ENCODE measurements around the gene DCDC1.

The DCDC1 gene

GRCh38 chr11:30852645-30853044 is 516.9 kb downstream of the DCDC1 start:
- no peak for DNase-seq (ENCODE audit: low read depth)

DNA sequence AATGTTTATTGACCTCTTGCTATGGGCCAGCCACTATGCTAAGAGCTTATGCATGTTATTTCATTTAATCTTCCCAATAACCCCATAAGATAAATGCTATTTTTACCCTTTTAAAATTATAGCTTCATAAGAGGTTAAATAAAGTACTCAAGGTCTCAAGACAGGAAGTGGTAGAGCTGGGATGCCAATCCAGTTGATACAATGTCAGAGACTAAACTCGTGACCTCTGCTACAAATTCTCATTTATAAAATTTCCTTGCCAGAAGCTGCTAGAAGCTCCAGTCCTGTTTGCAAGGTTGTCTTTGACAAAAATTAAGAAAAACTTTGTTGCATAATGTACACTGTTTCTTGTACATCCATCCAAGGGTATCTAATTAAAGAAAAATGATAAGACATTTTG is 517.4 kb downstream of the DCDC1 start:
- no peak for DNase-seq (ENCODE audit: low read depth)

GRCh38 chr11:30837252-30837651 is 532.3 kb downstream of the DCDC1 start:
- DNase-seq (ENCODE audit: low read depth), result no peak

DNA sequence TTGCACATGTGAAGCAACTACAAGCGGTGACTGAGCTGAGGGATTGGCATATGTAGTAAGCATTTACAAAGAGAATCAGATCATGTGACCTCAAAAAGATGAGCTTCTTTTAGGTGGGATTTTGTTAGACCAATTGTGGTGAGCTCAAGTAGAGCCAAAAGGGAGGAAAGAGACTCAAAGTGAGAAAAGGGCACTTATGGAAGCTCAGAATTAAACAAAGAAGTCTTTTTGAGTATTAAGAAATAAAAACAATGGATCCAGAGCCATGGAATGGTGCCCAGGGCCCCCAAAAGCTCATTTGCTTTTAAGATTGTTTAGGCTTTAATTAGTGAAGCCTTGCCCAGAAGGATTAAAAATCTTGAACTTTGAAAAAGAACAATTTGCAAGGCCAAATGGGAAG is 536.7 kb downstream of the DCDC1 start:
- DNase-seq (ENCODE audit: low read depth), result no peak

DNA sequence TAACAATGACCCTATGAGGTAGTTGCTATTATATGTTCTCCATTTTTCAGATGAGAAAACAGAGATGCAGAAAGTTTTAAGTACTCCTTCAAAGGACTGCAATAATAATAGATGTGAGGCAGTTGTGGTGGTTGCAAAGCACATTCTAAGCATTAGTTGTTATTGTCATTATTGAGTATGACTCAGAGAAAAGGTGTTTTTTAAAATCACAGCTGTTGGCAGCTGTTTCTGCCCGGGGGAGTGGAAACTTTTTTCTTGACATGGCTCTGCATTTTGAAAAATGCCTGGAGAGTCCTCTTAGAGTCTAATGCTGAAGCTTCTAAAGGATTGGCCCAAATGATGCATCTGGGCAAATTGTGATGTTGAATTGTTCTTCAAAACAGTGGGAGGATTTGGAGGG is 538.9 kb downstream of the DCDC1 start:
- DNase-seq (ENCODE audit: low read depth), result no peak

DNA sequence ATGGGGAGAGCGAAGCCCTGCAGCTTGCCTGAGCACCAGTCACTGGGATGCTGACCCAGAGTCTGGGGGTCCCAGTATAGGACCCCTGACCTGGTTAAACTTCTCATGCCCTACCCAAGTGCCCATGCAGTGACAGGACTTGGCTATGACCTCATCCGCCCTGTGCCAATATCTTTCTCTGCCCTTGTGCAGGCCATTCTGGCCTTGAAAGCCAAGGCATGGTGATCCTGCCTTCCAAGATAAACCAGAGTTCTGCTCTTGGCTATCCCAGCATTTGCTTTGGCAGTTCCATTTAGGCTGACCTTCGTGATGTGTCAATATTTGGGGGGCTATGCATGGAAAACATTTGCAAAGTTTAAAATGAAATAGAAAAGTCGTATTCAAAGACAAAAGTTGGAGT is 542.6 kb downstream of the DCDC1 start:
- no peak for DNase-seq (ENCODE audit: low read depth)

DNA sequence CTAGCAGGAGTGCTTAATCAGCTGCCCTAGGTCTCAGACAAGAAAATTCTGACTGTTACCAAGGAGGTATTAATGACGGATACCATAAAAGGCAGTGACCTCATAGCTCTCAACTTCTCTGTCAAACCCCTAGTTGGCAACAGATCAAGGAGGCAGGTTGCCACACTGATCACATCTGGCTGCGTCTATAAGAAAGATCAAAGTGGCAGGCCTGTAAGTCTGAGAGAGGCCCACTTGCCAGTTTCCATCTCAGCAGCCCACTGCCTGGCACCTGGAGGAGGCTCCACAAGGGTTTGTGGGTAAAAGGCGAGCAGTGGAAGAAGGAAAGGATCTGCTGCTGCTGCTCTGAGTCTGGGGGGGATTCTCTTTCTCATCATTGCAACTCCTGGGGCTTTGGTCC is 543.8 kb downstream of the DCDC1 start:
- DNase-seq (ENCODE audit: low read depth), result no peak

DNA sequence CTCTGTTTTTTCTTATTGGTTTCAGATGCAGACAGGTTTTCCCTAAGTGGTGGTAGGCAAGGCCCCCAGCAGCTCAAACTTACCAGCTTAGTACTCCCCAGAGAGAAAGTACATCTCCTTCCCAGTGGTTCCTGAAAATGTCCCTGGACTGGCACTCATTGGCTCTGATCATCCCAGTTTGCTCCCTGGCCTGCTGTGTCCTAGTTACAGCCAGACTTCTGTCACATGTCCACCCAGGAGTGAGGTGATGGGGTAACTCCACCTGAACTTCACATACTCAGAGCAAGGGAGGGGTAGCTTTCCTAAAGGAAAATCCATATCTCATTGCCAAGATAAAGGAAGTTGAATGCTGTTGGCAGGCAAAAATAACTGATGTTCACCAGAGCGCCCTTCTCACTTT is 546.4 kb downstream of the DCDC1 start:
- DNase-seq (ENCODE audit: low read depth), result no peak

GRCh38 chr11:30821438-30821965 is 548.0 kb downstream of the DCDC1 start:
- no peak for DNase-seq (ENCODE audit: low read depth)

GRCh38 chr11:30818721-30819120 is 550.8 kb downstream of the DCDC1 start:
- DNase-seq (ENCODE audit: low read depth), result no peak

- no peak for DNase-seq (ENCODE audit: low read depth)
Observed at GRCh38 chr11:30816959-30817880, 552.3 kb downstream of the DCDC1 start.

DNA sequence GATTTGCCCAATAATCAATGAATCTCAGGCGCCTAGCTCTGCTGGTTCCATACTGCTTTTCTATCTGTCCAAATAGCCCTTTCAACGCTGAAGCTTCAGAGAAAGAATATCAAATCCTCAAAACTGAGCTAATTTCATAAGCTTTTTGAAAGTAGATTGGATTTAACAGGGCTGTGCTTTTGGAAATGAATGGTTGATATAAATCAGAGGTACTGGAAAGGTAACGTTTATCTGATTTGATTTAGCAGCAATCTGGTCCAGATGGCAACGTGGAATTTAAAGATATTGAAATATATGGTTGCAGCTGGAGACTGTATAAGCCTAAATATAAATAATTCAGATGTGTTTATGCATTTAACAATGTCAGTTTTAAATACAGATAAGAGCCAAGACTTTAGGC is 553.9 kb downstream of the DCDC1 start:
- DNase-seq (ENCODE audit: low read depth), result no peak

DNA sequence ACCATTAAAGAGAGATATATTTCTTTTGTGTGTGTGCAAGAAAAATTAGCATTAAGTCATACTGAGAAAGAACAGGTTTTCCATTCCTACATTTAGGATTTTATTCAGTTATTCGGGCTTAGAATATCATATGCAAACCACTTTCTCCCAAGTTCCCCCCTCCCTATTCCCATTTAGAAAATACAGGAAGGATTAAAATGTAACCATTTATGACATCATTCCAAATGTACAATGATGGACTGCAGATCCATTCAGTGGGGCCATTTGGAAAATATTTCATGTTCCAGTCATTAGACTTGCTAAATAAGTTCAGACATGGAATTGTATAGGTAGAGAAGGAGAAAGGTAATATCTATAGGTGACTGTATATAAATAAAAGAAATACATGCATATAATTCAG is 554.8 kb downstream of the DCDC1 start:
- DNase-seq (ENCODE audit: low read depth), result no peak

All from stimulated activated CD8-positive, alpha-beta memory T cell treated with anti-CD3 and anti-CD28 coated beads, Interleukin-7, amount 100 ng/mL, for 24 hours (primary cell).